Tibial nerve (tissue), 4 donors: Measurements from ENCODE around the gene CALCOCO1. TPM values are rescaled to one million over a fixed set of nuclear protein-coding genes. Genes with fewer than 3 reads are reported as not detected.

Experiments used
- DNase-seq, 2 donors: peaks; one replicate each; pipeline ENCODE4 v3.0.0-alpha.2; 2019; ENCODE audit warnings: low spot score in 2 of 2
- H3K27ac ChIP-seq, 4 donors: fragments of 200-600 bp; sonication (generic) in 3 of 4; one replicate each; pipeline ENCODE4 v1.5.1; 2017 to 2019; ENCODE audit warnings: mild to moderate bottlenecking in 1 of 4
- H3K27me3 ChIP-seq, 2 donors: fragments of 200-600 bp; sonication (generic) in 1 of 2; one replicate each; pipeline versions ENCODE4 v1.5.1 to v1.6.0; 2017 to 2019
- H3K36me3 ChIP-seq, 3 donors: fragments of 200-600 bp; sonication (generic); one replicate each; pipeline ENCODE4 v1.5.1; 2018 to 2019
- H3K4me1 ChIP-seq, 4 donors: fragments of 200-600 bp; sonication (generic) in 3 of 4; one replicate each; pipeline ENCODE4 v1.5.1; 2017 to 2019
- H3K4me3 ChIP-seq, 4 donors: fragments of 200-600 bp; sonication (generic) in 3 of 4; one replicate each; pipeline ENCODE4 v1.5.1; 2017 to 2019; ENCODE audit warnings: mild to moderate bottlenecking in 1 of 4, moderate library complexity in 1 of 4
- H3K9me3 ChIP-seq, 4 donors: fragments of 200-600 bp; sonication (generic) in 3 of 4; one replicate each; pipeline ENCODE4 v1.5.1; 2017 to 2019
- EP300 ChIP-seq, 2 donors: sonication (generic); formaldehyde crosslinking; IDR thresholded peaks; one replicate each; pipeline ENCODE4 v1.6.1; 2017; ENCODE audit warnings: antibody characterized with exemption in 2 of 2, mild to moderate bottlenecking in 1 of 2
- POLR2A ChIP-seq, 2 donors: fragments of 450-650 bp; IDR thresholded peaks; one replicate each; pipeline ENCODE4 v1.6.1; 2017; ENCODE audit warnings: antibody characterized with exemption in 2 of 2, mild to moderate bottlenecking in 2 of 2, moderate library complexity in 2 of 2
- WGBS, 2 donors: methylation state at CpG; one replicate each; pipeline ENCODE4 v1.1.5; 2018; 5-methylcytosine and 5-hydroxymethylcytosine counted together
- total RNA-seq, 4 donors: library from RNA; depleted of rRNA; stranded (reverse); fragments of >200 nt; gene quantifications; one replicate each; pipeline ENCODE4 v1.1.0, GENCODE V29; 2016
- TF ChIP-seq, protein P1 (sequence below), 5 experiments: fragments of 200-600 bp in 3 of 5; fragments of 450-650 bp in 2 of 5; sonication (generic) in 3 of 5; IDR thresholded peaks; one replicate each; pipeline ENCODE4 v1.5.1; 2016 to 2019; ENCODE audit warnings: antibody characterized with exemption in 5 of 5, mild to moderate bottlenecking in 3 of 5, moderate library complexity in 2 of 5

Gene CALCOCO1
- total RNA-seq, 4 donors from 2014 or later, result 226 to 383 (median 285) TPM

GRCh38 chr12:53670308-53670707 lies 56.9 kb downstream of the CALCOCO1 start:
- Histone ChIP-seq H3K9me3 (no peaks in the 10 kb centered on the region), H3K27me3 (no peaks in the 10 kb centered on the region), H3K27ac (no peak overlapping the region), H3K4me3 (no peak overlapping the region), H3K4me1 (peaks cover 0 to 41% (median 7%) of the 10 kb centered on the region in 4 donors), H3K36me3 (peaks cover 7 to 82% (median 19%) of the 10 kb centered on the region in 3 donors)
- TF ChIP-seq, protein P1, sequence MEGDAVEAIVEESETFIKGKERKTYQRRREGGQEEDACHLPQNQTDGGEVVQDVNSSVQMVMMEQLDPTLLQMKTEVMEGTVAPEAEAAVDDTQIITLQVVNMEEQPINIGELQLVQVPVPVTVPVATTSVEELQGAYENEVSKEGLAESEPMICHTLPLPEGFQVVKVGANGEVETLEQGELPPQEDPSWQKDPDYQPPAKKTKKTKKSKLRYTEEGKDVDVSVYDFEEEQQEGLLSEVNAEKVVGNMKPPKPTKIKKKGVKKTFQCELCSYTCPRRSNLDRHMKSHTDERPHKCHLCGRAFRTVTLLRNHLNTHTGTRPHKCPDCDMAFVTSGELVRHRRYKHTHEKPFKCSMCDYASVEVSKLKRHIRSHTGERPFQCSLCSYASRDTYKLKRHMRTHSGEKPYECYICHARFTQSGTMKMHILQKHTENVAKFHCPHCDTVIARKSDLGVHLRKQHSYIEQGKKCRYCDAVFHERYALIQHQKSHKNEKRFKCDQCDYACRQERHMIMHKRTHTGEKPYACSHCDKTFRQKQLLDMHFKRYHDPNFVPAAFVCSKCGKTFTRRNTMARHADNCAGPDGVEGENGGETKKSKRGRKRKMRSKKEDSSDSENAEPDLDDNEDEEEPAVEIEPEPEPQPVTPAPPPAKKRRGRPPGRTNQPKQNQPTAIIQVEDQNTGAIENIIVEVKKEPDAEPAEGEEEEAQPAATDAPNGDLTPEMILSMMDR (IDR thresholded peaks at IDR 0.05), result no peak
- TF ChIP-seq EP300 (IDR thresholded peaks at IDR 0.05), result no peak
- TF ChIP-seq POLR2A (IDR thresholded peaks at IDR 0.05), result no peak
- no peak for DNase-seq
- 89 to 91% methylated on average over 7 of the region's 7 CpGs for WGBS, 2 donors

DNA sequence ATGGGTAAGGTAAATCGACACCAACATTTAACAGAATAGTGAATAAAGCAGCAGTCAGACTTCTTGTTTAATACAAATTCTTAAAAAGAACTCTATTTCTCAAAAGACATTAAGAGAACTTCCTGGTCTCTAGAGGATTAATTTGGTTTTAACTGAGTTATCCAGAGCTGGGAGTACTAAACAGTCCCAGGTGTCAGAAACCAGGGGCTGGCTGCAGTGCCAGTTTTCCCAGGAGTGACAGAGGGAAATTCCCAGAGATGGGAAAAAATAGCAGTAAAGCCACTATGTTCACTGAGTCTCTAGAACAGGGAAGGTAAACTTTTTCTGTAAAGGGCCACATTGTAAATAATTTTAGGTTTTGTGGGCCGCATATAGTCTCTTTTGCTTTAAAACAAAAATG lies 60.2 kb downstream of the CALCOCO1 start:
- Histone ChIP-seq H3K27me3 (no peaks in the 10 kb centered on the region), H3K27ac (no peak overlapping the region), H3K9me3 (no peaks in the 10 kb centered on the region), H3K4me3 (no peak overlapping the region), H3K36me3 (peaks cover 11 to 95% (median 19%) of the 10 kb centered on the region in 3 donors), H3K4me1 (peaks cover 0 to 13% (median 0%) of the 10 kb centered on the region in 4 donors)
- WGBS, 2 donors, result 95% methylated on average over 2 of the region's 2 CpGs
- TF ChIP-seq, protein P1 (IDR thresholded peaks at IDR 0.05), result no peak
- no peak for TF ChIP-seq EP300 (IDR thresholded peaks at IDR 0.05)
- no peak for DNase-seq

DNA sequence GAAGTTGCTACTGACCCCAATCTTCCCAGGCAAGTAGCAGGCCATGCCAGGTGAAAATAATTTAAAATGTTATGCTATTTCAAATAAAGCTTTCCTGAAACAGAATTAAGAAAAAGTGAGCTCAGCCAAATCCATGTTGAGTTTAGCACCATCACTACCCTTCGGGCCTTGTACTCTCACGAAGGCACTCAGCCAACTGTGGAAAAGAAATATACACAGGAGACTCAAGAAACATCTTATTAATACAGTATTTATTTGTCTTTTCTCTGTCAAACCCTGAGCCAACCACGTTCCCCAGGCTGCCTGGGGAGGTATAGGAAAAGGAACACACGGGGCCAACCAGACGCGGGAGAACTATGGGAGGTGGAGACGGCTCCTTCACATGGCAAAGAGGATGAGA lies 62.3 kb downstream of the CALCOCO1 start:
- no peaks in the 10 kb centered on the region for H3K27me3 ChIP-seq
- H3K4me3 ChIP-seq, result no peak overlapping the region
- no peak for TF ChIP-seq POLR2A (IDR thresholded peaks at IDR 0.05)
- TF ChIP-seq, protein P1 (IDR thresholded peaks at IDR 0.05), result no peak
- 65 to 69% methylated on average over 7 of the region's 7 CpGs for WGBS, 2 donors
- peaks cover 11 to 77% (median 19%) of the 10 kb centered on the region in 3 donors for H3K36me3 ChIP-seq
- peaks cover 0 to 19% (median 6%) of the 10 kb centered on the region in 4 donors for H3K4me1 ChIP-seq
- no peak for DNase-seq
- H3K9me3 ChIP-seq, result no peaks in the 10 kb centered on the region
- H3K27ac ChIP-seq, result peak overlapping the region in 1 of 4 donors; percentile 9

DNA sequence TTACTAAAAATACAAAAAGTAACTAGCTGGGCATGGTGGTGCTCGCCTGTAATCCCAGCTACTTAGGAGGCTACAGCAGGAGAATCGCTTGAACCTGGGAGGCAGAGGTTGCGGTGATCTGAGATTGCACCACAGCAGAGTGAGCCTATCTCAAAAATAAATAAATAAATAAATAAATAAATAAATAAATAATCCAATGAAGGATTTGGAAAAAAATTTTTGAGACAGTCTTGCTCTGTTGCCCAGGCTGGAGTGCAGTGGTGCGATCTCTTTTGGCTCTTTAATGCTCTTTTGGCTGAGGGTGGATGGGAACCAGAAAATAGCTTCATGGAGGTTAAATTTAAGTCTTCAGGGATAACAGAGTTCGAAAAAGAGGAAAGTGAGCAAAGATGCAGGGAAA lies 63.1 kb downstream of the CALCOCO1 start:
- H3K27me3 ChIP-seq, result no peaks in the 10 kb centered on the region
- H3K9me3 ChIP-seq, result no peaks in the 10 kb centered on the region
- no peak for DNase-seq
- peaks cover 0 to 26% (median 13%) of the 10 kb centered on the region in 4 donors for H3K4me1 ChIP-seq
- peaks cover 8 to 70% (median 14%) of the 10 kb centered on the region in 3 donors for H3K36me3 ChIP-seq
- no peak overlapping the region for H3K4me3 ChIP-seq
- peak overlapping the region in 1 of 4 donors; percentile 23 for H3K27ac ChIP-seq
- 82 to 83% methylated on average over 5 of the region's 5 CpGs for WGBS, 2 donors
- TF ChIP-seq, protein P1 (IDR thresholded peaks at IDR 0.05), result no peak
- no peak for TF ChIP-seq POLR2A (IDR thresholded peaks at IDR 0.05)
- TF ChIP-seq EP300 (IDR thresholded peaks at IDR 0.05), result no peak

GRCh38 chr12:53660041-53660440 lies 67.2 kb downstream of the CALCOCO1 start:
- H3K9me3 ChIP-seq, result no peaks in the 10 kb centered on the region
- peaks cover 0 to 40% (median 25%) of the 10 kb centered on the region in 4 donors for H3K4me1 ChIP-seq
- peak overlapping the region in 3 of 4 donors; percentile 60 to 84 (median 80) for H3K27ac ChIP-seq
- no peak for DNase-seq
- WGBS, 2 donors, result 51 to 53% methylated on average over 5 of the region's 5 CpGs
- peak overlapping the region in 1 of 4 donors; percentile 7 for H3K4me3 ChIP-seq
- no peaks in the 10 kb centered on the region for H3K27me3 ChIP-seq
- TF ChIP-seq POLR2A (IDR thresholded peaks at IDR 0.05), result no peak
- TF ChIP-seq, protein P1 (IDR thresholded peaks at IDR 0.05), result no peak
- peaks cover 0 to 28% (median 4%) of the 10 kb centered on the region in 3 donors for H3K36me3 ChIP-seq
